MCF 10A (cell line): ENCODE data around the gene TASOR. TPM values are rescaled to one million over a fixed set of nuclear protein-coding genes. Genes with fewer than 3 reads are reported as not detected.

Experiments
- BruUV-seq: library from RNA; stranded (reverse); fragments of 400-500 nt; replicated peaks from 2 replicates; lab custom pipeline; 2021; lab: Mats Ljungman, UMichigan
- CTCF ChIA-PET: fragments of 300-600 bp; sonication (Branson Sonifier 250); formaldehyde crosslinking; extraction: SDS; loops from one replicate; lab custom pipeline; 2021; ENCODE audit warnings: antibody characterized with exemption, inconsistent platforms; lab: Yijun Ruan, JAX
- POLR2A ChIA-PET: fragments of 300-600, 350-650 bp; sonication (Branson Sonifier 250); formaldehyde crosslinking; extraction: SDS; loops from one replicate; lab custom pipeline; 2020; ENCODE audit warnings: antibody characterized with exemption, inconsistent platforms; lab: Yijun Ruan, JAX
- DNase-seq: peaks from one replicate; pipeline ENCODE4 v3.0.0-alpha.2; 2018; ENCODE audit not compliant: unreplicated experiment
- H3K27ac Mint-ChIP-seq: one replicate; pipeline ENCODE4 v1.8.0; 2022; ENCODE audit warnings: mild to moderate bottlenecking, low read depth, mixed read lengths; ENCODE audit not compliant: unreplicated experiment
- H3K27me3 Mint-ChIP-seq: one replicate; pipeline ENCODE4 v1.8.0; 2022; ENCODE audit warnings: mixed read lengths; ENCODE audit not compliant: insufficient read depth, unreplicated experiment
- H3K36me3 Mint-ChIP-seq: one replicate; pipeline ENCODE4 v1.8.0; 2022; ENCODE audit warnings: mild to moderate bottlenecking, moderate library complexity, mixed read lengths; ENCODE audit not compliant: insufficient read depth, unreplicated experiment
- H3K4me1 Mint-ChIP-seq: one replicate; pipeline ENCODE4 v1.8.0; 2022; ENCODE audit warnings: mixed read lengths; ENCODE audit not compliant: insufficient read depth, unreplicated experiment
- H3K4me3 Mint-ChIP-seq: one replicate; pipeline ENCODE4 v1.8.0; 2022; ENCODE audit warnings: mild to moderate bottlenecking, moderate library complexity, mixed read lengths; ENCODE audit not compliant: unreplicated experiment
- H3K9me3 Mint-ChIP-seq: one replicate; pipeline ENCODE4 v1.8.0; 2022; ENCODE audit warnings: mixed read lengths; ENCODE audit not compliant: unreplicated experiment
- intact Hi-C: fragments of 100-400 bp; cut with micrococcal nuclease; formaldehyde crosslinking; loops from 2 replicates; pipeline ENCODE4 v1.14.1; 2022
- total RNA-seq: library from RNA; stranded (reverse); gene quantifications from 2 replicates; pipeline ENCODE4 v1.2.3, GENCODE V29; 2022
- TF ChIP-seq, protein P1 (sequence below): fragments of 200-600 bp; IDR thresholded peaks from one replicate; pipeline ENCODE4 v1.8.0; 2022; ENCODE audit warnings: antibody characterized with exemption, mild to moderate bottlenecking; ENCODE audit not compliant: unreplicated experiment

The TASOR gene
- total RNA-seq, 1 experiment from 2014 or later: 77.3 TPM

GRCh38 chr3:56682462-56683121 lies 473 bp downstream of the TASOR start:
- peak; percentile 79 for DNase-seq
- no peaks in the 10 kb centered on the region for H3K27me3 Mint-ChIP-seq
- H3K4me3 Mint-ChIP-seq: peak overlapping the region; percentile 87
- H3K4me1 Mint-ChIP-seq: peaks cover 8% of the 10 kb centered on the region
- TSS peak; percentile 66 for BruUV-seq
- POLR2A ChIA-PET: interaction anchor here (0.6 to 2.0 kb wide), 16 partner anchors 9 to 873 kb away, joined by 3 to 13 read pairs (median 4); partner anchors contain the start of genes APPL1, CCDC66 and PDE12
- CTCF ChIA-PET: interaction anchor here (0.7 to 1.2 kb wide), 2 partner anchors 113 to 117 kb away, joined by 5 to 6 read pairs; no protein-coding TSS in a partner anchor
- H3K9me3 Mint-ChIP-seq: no peaks in the 10 kb centered on the region
- H3K36me3 Mint-ChIP-seq: peaks cover 25% of the 10 kb centered on the region
- TF ChIP-seq, protein P1, sequence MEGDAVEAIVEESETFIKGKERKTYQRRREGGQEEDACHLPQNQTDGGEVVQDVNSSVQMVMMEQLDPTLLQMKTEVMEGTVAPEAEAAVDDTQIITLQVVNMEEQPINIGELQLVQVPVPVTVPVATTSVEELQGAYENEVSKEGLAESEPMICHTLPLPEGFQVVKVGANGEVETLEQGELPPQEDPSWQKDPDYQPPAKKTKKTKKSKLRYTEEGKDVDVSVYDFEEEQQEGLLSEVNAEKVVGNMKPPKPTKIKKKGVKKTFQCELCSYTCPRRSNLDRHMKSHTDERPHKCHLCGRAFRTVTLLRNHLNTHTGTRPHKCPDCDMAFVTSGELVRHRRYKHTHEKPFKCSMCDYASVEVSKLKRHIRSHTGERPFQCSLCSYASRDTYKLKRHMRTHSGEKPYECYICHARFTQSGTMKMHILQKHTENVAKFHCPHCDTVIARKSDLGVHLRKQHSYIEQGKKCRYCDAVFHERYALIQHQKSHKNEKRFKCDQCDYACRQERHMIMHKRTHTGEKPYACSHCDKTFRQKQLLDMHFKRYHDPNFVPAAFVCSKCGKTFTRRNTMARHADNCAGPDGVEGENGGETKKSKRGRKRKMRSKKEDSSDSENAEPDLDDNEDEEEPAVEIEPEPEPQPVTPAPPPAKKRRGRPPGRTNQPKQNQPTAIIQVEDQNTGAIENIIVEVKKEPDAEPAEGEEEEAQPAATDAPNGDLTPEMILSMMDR: no peak
- H3K27ac Mint-ChIP-seq: peak overlapping the region; percentile 98
- intact Hi-C loops: no loop called here

GRCh38 chr3:56681984-56682461 lies 1.0 kb downstream of the TASOR start:
- TF ChIP-seq, protein P1: no peak
- Mint-ChIP-seq H3K27me3 (no peaks in the 10 kb centered on the region), H3K36me3 (peaks cover 25% of the 10 kb centered on the region), H3K4me1 (peaks cover 13% of the 10 kb centered on the region), H3K27ac (peak overlapping the region; percentile 98), H3K4me3 (peak overlapping the region; percentile 87), H3K9me3 (no peaks in the 10 kb centered on the region)
- DNase-seq: no peak
- no TSS peak for BruUV-seq
- ChIA-PET POLR2A (interaction anchor here (0.6 to 2.0 kb wide), 12 partner anchors 8 to 874 kb away, joined by 3 to 13 read pairs (median 4); partner anchors contain the start of genes APPL1, CCDC66 and PDE12), CTCF (interaction anchor here (0.7 to 1.2 kb wide), 2 partner anchors 113 to 117 kb away, joined by 5 to 6 read pairs; no protein-coding TSS in a partner anchor)
- intact Hi-C loops: no loop called here

- Mint-ChIP-seq H3K9me3 (no peaks in the 10 kb centered on the region), H3K36me3 (peaks cover 28% of the 10 kb centered on the region), H3K27ac (no peak overlapping the region), H3K27me3 (no peaks in the 10 kb centered on the region), H3K4me3 (no peak overlapping the region), H3K4me1 (peaks cover 13% of the 10 kb centered on the region)
- DNase-seq: no peak
- ChIA-PET CTCF (interaction anchor here (1.2 kb wide), 1 partner anchor 315 kb away, joined by 4 read pairs; no protein-coding TSS in a partner anchor), POLR2A (interaction anchor here (2.0 kb wide), 1 partner anchor 12 kb away, joined by 5 read pairs; no protein-coding TSS in a partner anchor)
- intact Hi-C loops: no loop called here
- no TSS peak for BruUV-seq
- TF ChIP-seq, protein P1: no peak
These were observed 2.9 kb downstream of the TASOR start for GRCh38 chr3:56680054-56680580.

DNA sequence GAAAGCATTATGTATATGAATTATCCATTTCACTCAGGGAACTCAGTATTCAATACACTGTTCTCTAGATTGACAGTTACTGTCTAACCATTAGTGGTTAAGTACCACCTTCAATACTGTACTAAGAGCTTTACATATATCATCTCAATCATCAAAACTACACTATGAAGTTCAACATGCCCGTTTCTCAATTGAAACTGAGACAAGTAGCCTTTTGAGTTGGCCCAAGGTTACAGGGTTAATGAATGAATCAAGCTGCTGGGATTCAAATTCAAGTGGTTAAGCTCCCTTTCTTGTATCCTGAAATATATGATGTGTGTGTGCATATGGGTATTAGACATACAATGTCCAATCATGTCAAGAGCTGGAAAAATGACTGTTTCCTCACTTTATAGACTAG lies 5.8 kb downstream of the TASOR start:
- ChIA-PET POLR2A (no interaction called here), CTCF (interaction anchor here (0.6 kb wide), 1 partner anchor 591 kb away, joined by 3 read pairs; no protein-coding TSS in a partner anchor)
- Mint-ChIP-seq H3K36me3 (peaks cover 36% of the 10 kb centered on the region), H3K9me3 (no peaks in the 10 kb centered on the region), H3K27me3 (no peaks in the 10 kb centered on the region), H3K4me3 (no peak overlapping the region), H3K4me1 (peaks cover 13% of the 10 kb centered on the region), H3K27ac (no peak overlapping the region)
- intact Hi-C loops: no loop called here
- no TSS peak for BruUV-seq
- TF ChIP-seq, protein P1: no peak
- DNase-seq: no peak
